ENCODE measurements around the gene ZNF236.
A peak's percentile ranks its signal among the peaks of the same experiment; 100 is the strongest.
"Not testable (repeated sequence)": the region's sequence is repeated elsewhere in the genome, so short reads cannot be mapped to it uniquely, and the experiment has no call there.

The ZNF236 gene

DNA sequence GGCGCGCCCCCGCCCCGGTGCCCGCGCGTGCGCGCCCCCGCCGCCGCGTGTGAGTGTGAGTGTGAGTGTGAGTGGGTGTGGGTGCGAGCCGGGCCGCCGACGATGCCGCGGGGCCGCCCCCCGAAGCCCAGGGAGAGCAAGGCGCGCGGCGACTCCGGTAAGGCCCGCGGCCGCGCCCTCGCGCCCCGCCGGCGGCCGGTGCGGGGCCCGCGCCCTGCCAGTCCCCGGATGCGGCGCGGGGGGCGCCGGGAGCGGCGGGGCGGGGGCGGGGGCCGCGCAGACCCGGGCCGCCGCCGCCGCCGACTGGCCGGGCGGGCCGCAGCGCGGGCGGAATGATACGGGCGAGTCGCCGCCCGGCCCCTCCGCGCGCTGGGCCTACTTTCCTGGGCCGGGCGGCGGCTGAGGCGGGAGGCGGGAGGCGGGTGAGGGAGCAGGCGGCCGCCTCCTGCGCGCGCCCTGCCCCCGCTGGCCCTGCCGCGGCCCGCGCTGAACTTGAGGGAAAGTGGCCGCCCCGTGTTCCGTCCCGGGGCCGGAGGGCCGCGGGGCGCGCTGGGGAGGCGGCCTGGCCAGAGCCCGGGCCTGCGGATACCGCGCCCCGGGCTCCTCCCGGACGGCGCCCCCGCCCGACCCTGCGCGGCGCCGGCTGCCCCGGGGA lies at the start of gene ZNF236:
Gene ZNF236, plus strand, starts transcription at position 52 of the 655 bp plus-strand sequence. Its CDS starts 51 bp downstream, at position 103.
- DNase-seq (ENCODE audit: low read depth) = peak; percentile 41

DNA sequence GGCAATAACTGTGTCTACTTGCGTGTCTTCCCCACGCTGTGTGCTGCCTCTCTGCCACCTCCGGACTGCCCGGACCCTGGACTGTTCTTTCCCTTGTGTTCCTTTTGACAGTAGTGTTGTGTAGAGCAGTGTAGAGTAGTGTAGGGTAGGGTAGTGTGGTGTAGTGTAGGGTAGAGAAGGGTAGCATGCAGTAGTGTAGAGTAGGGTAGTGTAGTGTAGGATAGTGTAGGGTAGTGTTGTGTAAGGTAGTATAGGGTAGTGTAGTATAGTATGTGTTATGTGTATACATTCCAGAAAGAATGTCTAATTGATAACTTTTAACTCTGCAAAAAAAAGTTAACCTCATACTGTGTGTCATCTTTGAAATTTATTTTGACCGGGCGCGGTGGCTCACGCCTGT lies 49.7 kb upstream of the ZNF236 start:
- DNase-seq (ENCODE audit: low read depth) = no peak

DNA sequence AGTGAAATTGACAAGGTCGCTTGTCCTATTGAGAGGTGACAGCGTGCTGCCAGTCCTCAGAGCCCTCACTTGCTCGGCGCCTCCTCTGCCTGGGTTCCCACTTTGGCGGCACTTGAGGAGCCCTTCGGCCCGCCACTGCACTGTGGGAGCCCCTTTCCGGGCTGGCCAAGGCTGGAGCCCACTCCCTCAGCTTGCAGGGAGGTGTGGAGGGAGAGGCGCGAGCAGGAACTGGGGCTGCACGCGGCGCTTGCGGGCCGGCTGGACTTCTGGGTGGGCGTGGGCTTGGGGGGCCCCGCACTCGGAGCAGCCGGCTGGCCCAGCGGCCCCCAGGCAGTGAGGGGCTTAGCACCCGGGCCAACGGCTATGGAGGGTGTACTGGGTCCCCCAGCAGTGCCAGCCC lies 45.3 kb upstream of the ZNF236 start:
- DNase-seq (ENCODE audit: low read depth) = not testable (repeated sequence)

DNA sequence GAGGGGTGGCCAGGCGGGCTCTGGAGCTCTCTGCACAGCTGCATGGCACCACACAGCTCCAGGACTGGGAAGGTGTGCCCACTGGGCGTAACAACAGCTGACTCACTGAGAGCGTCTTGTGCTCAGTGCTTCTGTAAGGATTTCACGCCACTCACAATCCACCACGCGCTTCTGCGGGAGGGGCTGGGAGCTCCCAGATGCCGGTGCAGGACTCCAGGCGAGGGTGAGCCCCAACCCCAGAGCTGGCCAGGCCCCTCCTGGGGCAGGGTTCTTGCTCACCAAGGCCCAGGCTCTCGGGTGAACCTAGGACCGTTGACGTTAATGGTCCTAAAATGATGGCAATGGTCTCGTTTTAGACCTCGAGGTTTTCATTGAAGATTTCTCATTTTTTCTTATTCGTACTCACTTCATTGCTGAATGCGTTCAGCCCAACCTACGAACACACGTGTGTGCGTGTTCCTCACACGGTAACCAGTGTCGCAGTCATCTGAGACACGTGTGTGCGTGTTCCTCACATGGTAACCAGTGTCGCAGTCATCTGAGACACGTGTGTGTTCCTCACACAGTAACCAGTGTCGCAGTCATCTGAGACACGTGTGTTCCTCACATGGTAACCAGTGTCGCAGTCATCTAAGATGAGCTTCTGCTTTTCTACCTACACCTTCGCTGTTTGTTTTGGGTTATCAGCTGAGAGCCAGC lies 38.4 kb upstream of the ZNF236 start:
- no peak for DNase-seq (ENCODE audit: low read depth)

DNA sequence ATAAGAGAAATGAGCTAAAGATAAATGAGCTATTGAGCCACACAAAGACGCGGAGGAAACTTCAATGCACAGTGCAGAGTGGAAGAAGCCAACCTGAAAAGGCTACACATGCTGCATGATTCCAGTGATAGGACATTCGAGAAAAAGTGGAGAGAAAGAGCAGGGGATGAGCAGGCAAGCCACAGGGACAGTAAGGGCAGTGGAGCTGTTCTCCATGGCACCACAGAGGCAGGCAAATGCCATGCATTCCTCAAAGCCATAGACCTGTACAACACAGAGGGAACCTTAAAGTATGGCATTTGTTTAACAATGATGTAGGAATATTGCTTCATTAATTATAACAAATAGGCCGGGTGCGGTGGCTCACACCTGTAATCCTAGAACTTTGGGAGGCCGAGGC lies 36.5 kb upstream of the ZNF236 start:
- DNase-seq (ENCODE audit: low read depth) = no peak

DNA sequence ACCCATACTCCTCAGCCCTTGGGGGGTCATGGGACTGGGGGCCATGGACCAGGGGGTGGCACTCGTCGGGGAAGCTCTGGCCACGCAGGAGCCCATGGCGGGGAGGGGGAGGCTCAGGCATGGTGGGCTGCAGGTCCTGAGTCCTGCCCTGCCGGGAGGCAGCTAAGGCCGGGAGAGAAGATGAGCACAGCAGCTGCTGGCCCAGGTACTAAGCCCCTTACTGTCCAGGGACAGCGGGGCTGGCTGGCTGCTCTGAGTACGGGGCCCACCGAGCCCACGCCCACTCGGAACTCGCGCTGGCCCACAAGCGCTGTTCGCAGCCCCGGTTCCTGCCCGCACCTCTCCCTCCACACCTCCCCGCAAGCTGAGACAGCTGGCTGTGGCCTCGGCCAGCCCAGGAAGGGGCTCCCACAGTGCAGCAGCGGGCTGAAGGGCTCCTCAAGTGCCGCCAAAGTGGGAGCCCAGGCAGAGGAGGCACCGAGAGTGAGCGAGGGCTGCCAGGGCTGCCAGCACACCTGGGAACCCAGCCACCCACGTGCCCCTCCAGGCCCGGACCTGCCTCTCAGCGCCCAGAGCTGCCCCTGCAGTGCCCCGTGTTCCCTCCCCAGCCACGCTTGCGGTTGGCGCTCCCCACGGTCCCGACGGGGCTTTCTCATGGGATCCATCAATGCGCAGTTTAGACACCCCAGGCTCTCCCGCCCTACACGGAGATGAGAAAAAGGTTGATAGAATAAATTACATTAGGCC lies 33.6 kb upstream of the ZNF236 start:
- DNase-seq (ENCODE audit: low read depth) = no peak

DNA sequence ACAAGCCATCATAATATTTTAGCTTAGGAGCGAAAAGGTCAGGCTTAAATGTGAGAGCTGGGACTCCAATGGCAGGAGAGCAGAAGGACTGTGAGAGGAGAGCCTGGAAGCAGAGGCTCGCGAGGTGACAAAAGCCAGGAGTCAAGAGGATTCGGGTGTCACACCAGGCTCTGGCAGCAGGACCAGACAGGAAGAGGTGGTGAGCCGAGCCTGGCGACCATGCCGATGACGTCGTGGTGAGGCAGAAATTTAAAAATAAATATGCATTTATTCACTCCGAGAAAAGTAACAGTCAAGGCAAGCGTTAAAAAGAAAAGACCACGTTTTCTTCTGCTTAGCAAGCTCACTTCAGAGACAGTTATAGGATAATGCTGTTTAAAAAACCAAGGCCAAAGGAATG lies 31.3 kb upstream of the ZNF236 start:
- DNase-seq (ENCODE audit: low read depth) = no peak

DNA sequence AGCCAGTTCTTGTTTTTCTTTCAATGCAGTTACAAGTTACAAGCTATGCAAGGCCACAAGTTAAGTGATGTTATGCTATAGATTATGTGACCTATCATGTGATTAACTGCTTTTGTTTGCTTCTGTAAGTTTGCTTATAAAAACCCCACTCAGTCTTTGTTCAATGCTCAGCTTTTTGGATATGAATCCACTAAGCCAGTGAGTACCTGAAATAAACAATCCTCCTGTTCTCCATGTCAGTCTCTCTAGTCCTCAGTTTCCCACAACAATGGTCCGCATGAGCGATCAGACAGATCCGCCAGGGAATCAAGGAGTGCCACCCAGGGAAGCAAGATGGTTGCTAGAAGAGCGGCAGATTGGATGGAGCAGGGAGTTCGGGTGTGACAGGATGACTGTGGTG lies 30.7 kb upstream of the ZNF236 start:
- DNase-seq (ENCODE audit: low read depth) = no peak

GRCh38 chr18:76794326-76794725 lies 28.0 kb upstream of the ZNF236 start:
- DNase-seq (ENCODE audit: low read depth) = no peak

DNA sequence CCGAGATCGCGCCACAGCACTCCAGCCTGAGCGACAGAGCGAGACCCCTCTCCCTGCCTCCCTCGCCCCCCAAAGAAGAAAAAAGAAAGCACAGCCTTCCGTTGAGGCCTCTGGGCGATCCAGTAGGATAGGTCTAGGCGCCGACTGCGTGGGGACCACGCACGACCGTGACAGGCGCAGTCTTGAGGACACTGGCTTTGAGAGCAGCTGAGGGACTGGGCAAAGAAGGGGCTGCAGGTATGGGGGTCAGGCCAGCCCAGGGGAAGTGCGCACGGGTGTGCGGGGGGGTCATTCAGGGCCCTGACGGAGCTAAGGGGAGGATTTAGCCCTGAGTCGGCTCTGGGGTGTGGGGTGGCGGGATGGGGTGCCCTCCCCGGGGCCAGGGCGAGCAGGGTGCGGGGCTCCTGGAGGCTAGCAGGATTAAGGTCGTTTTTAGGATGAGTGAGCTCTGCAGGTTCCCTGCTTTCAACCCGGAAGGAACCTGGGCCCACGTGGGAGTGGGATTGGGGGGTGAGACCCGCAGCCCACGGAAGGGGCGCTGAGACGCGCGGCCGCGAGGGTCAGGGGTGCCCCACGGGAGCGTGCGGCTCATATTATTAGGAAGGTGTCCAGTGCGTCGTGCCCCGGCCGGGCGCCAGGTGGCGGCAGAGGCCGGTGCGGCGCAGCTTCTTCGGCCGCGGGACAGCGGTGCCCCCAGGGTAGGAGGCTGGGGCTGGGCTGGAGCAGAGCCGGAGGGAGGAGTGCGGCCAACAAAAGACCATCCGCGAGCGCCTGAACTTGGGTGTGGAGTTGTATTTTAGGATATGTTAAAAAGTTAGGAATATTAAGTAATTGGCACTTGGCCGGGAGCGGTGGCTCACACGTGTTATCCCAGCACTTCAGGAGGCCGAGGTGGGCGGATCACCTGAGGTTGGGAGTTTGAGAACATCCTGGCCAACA lies 20.5 kb upstream of the ZNF236 start:
- DNase-seq (ENCODE audit: low read depth) = no peak

DNA sequence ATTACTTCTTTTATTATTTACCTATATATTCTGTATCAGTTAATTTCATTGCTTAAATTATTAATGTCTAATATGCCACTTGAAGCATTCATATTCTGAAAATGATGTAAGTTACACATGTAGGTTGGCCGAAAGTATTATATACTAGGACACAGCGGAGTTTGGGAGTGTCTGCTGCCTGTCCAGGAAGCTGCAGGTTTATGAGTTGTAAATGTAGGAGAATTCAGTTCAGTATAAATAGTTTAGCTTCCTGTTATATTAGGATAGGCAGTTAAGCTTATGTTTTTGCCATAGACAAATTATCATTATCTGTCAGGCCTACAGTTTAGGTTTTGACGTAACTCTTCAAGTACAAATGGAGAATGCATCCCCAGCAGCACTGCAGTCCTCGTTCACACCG lies 18.9 kb upstream of the ZNF236 start:
- DNase-seq (ENCODE audit: low read depth) = no peak

DNA sequence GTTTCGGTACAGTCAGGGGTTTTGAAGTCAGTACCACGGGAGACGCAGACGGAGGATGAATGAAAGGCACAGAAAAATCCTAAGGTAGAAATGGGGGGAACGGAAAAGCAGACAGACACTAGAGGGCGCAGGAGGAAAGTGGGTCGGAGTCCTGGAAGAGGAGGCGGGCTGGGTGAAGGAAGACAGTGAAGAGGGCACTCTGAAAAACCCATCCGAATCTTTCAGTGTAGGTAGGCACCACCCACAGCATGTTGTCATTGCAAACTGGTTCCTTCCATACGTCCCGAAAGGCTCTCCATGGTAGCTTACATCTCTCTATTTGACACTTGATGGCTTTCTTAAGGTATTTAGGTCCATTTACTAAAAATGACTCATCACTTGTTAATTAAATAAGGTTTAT lies 18.5 kb upstream of the ZNF236 start:
- DNase-seq (ENCODE audit: low read depth) = peak; percentile 50

- DNase-seq (ENCODE audit: low read depth) = no peak
Observed at GRCh38 chr18:76805221-76805620, 17.1 kb upstream of the ZNF236 start.

GRCh38 chr18:76806301-76806700 lies 16.1 kb upstream of the ZNF236 start:
- DNase-seq (ENCODE audit: low read depth) = no peak

- DNase-seq (ENCODE audit: low read depth) = no peak
Observed at GRCh38 chr18:76808561-76808960, 13.8 kb upstream of the ZNF236 start.

DNA sequence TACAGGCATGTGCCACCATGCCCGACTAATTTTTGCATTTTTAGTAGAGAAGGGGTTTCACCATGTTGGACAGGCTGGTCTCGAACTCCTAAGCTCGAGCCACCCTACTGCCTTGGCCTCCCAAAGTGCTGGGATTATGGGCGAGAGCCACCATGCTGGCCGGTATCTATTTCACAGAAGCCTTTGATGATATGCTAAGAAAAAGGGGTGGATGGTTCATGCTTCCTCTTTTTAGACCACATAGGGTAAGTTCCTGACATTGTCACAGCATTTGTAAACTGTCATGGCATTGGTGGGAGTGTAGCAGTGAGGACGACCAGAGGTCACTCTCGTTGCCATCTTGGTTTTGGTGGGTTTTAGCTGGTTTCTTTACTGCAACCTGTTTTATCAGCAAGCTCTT lies 10.8 kb upstream of the ZNF236 start:
- DNase-seq (ENCODE audit: low read depth) = not testable (repeated sequence)

DNA sequence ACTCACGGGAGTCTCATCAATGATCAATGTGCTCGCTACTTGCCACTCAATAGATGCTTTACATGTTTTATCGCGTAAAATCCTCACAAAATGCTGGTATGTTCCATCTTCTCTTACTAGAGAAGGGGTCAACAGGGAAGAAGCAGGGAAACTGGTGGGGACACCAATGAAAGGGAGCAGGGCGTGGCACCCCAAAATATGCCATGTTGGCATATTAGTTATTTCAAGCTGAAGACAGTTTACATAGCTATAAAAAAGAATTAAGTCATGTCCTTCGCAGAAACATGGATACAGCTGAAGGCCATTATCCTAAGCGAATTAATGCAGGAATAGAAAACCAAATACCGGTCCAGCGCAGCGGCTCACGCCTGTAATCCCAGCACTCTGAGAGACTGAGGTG lies 8.1 kb upstream of the ZNF236 start:
- no peak for DNase-seq (ENCODE audit: low read depth)

DNA sequence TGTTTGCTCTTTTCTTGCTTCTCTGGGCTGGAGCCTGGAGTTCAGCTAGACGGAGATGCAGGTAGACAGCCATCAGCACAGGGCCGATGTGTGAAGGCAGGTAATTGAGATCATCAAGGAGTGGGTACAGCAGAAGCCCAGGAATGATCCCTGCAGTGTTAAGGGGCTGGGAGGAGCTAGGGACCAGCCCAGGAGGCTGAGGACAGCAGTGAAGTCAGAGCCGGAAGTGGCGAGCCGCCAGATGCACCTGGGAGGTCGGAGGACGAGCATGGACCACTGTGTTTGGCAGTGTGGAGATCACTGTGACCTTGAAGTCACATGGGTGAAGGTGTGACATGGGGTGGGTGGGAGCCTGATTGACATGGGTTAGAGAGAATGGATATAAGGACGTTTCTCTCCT lies 6.2 kb upstream of the ZNF236 start:
- DNase-seq (ENCODE audit: low read depth) = no peak

- DNase-seq (ENCODE audit: low read depth) = no peak
Observed at GRCh38 chr18:76817888-76818611, 4.3 kb upstream of the ZNF236 start.

DNA sequence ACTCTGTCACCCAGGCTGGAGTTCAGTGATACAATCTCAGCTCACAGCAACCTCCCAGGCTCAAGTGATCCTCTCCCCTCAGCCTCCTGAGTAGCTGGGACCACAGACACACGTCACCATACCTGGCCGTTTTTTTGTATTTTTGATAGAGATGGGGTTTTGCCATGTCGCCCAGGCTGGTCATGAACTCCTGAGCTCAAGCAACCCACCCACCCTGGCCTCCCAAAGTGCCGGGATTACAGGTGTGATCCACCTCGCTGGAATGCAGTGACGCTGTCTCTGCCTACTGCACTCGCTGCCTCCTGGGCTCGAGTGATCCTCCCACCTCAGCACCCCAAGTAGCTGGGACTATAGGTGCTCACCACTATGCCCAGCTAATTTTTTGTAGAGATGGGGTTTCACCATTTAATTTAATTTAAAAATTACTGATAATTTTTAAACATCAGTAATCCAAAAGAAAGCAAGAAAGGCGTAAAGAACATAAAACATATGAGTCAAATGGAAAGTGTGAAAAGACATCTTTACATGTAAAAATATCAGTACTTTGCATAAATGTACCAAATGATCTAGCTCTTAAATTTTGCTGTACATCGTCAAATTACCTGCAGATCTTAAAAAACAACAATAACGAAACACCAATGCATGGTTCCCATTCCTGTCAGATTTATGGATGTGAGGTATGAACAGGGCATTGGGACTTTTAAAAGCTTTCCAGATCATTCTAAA lies 2.8 kb upstream of the ZNF236 start:
- DNase-seq (ENCODE audit: low read depth) = no peak

All from stimulated activated CD8-positive, alpha-beta memory T cell treated with anti-CD3 and anti-CD28 coated beads, Interleukin-7, amount 100 ng/mL, for 24 hours (primary cell).